Femur (tissue), 1 donor: ENCODE measurements around the gene CCZ1B.
"Not testable (repeated sequence)": the region's sequence is repeated elsewhere in the genome, so short reads cannot be mapped to it uniquely, and the experiment has no call there.

Experiments used
- DNase-seq: peaks from one replicate; pipeline ENCODE4 v3.0.0-alpha.2; 2017

CCZ1B gene

GRCh38 chr7:6830026-6830425 lies 4.0 kb upstream of the CCZ1B start:
- not testable (repeated sequence) for DNase-seq

GRCh38 chr7:6829616-6830015 lies 3.5 kb upstream of the CCZ1B start:
- not testable (repeated sequence) for DNase-seq

- not testable (repeated sequence) for DNase-seq
Observed at GRCh38 chr7:6827180-6827579, 1.1 kb upstream of the CCZ1B start.

DNA sequence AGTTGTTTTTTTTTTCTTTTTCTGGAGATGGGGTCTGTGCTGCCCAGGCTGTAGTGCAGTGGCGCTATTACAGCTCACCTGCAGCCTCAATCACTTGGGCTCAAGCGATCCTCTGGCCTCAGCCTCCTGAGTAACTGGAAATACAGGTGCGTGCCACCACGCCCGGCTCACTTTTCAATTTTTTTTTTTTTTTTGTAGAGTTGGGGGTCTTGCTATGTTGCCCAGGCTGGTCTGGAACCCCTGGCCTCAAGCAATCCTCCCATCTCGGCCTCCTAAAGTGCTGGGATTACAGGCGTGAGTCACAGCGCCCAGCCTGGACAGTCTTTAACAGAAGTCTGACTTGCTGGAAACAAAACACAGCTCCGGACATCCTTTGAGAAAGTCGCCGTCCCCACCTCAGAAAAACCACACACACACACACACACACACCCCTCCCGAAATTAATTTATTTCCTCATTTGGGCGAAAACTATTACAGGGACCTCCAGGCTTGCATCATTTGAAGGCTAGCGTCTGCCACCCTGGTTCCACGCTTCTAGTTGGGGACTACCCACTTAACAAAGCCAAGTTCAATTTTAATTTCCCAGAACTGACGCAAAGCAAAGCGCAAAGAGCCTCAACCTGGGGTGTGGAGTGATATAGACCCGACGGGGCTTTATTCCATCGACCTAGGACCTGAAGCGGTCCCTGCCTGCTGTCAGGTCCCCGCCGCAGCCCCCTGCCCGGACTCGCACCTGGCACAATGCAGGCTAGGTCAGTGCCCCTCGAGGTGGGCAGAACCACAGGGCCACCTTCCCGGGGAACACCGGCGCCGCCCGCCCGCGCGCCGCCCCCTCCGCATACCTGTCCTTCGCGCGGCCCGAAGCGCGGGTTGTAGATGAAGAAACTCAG lies 594 bp downstream of the CCZ1B start:
- not testable (repeated sequence) for DNase-seq

GRCh38 chr7:6821622-6822021 lies 4.5 kb downstream of the CCZ1B start:
- DNase-seq = not testable (repeated sequence)

DNA sequence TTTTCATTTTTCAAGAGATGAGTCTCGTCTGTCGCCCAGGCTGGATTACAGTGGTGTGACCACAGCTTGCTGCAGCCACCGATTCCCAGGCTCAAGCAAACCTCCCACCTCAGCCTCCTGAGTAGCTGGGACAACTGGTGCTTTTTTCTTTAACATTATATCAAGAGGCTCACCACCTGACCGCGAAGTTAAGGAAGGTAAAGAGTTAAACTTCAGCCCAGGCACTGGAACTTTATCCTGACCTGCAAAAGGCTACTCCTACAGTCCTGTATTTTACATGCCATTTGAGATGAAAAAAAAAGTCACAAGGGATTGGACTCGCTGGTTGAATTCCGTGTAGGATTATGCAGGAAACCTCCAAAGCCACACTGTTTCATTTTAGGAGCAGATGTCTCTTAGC lies 10.6 kb downstream of the CCZ1B start:
- not testable (repeated sequence) for DNase-seq

DNA sequence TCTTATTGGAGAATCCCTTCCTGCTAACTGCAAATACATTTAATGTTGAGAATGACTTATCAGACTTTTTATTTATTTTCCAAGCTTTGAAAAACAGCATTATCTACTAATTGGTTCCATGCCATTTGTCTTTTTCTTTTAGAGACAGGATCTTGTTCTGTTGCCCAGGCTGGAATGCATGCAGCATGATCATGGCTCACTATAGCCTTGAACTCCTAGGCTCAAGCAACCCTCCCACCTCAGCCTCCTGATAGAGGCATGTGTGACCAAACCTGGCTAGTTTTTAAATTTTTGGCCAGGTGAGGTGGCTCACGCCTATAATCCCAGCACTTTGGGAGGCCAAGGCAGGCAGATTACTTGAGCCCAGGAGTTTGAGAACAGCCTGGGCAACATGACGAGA lies 13.1 kb downstream of the CCZ1B start:
- not testable (repeated sequence) for DNase-seq

GRCh38 chr7:6807959-6808358 lies 18.1 kb downstream of the CCZ1B start:
- DNase-seq = not testable (repeated sequence)

DNA sequence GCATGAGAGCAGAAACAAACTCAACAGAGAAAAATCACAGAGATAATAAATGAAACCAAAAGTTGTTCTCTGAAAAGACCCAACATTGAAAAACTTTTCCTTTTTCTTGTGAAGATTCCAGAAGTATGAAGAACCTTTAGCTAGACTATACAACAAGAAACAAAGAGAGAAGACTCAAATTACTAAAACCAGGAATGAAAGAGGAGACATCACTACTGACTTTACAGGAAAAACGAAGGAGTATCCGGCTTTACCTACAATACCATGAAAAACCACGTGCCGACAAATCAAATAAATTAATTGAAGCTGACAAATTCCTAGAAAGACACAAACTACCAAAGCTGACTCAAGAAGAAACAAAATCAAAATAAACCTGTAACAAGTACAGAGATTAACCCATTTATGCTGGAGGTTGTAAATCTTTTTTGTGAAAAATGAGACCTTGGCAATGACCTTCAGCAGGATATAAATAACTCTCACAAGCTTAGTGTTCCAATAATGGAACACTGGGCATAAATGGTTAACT lies 18.6 kb downstream of the CCZ1B start:
- not testable (repeated sequence) for DNase-seq

GRCh38 chr7:6800331-6800730 lies 25.7 kb downstream of the CCZ1B start:
- DNase-seq = not testable (repeated sequence)

GRCh38 chr7:6799887-6800286 lies 26.2 kb downstream of the CCZ1B start:
- not testable (repeated sequence) for DNase-seq

GRCh38 chr7:6798047-6798446 lies 28.0 kb downstream of the CCZ1B start:
- not testable (repeated sequence) for DNase-seq

GRCh38 chr7:6797218-6797617 lies 28.9 kb downstream of the CCZ1B start:
- not testable (repeated sequence) for DNase-seq

- not testable (repeated sequence) for DNase-seq
Observed at GRCh38 chr7:6794276-6794675, 31.8 kb downstream of the CCZ1B start.

DNA sequence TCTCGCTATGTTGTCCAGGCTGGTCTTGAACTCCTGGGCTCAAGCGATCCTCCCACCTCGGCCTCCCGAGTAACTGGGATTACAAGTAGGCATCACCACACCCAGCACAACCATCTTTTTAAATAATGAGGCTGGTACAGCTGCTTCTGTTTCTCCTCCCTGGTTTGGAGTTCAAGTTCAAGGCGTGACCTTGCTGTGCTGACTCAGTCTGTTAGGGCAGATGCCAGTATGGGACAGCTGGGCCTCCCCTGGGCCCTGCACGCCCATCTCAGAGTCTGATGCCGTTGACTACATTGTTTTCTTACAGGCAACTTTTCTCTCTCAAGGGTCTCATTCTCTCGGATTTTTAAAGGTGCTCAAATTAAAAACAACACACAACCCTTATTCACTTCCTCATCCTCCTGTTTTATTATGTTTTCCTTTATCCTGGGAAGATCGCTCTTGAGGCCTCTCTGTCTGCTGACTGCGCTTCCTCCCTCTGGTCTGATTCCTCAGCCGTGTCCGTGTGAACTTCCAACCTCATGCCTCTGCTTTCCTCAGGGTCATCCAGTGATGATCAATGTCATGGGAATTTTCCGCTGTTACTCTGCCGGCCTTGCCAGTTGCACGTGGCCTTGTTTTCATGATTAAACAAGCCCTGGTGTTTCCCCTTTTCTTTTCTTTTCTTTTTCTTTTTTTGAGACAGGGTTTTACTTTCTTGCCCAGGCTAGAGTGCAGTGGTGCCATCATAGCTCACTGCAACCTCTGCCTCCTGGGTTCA lies 33.8 kb downstream of the CCZ1B start:
- DNase-seq = not testable (repeated sequence)

GRCh38 chr7:6789353-6789752 lies 36.7 kb downstream of the CCZ1B start:
- not testable (repeated sequence) for DNase-seq

DNA sequence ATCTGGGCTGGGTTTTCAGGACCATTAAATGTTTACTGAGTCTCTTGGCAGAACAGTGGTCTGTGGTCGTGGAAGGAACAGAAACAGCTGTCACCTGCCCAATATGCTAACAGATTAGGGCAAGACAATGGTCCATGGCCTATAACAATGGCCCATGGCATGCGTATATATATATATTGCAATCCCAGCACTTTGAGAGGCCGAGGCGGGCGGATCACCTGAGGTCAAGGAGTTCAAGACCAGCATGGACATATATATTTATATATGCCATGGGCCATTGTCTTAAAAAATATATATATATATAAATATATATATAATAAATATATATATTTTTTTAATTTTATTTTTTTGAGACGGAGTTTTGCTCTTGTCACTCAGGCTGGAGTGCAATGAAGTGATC lies 44.5 kb downstream of the CCZ1B start:
- DNase-seq = not testable (repeated sequence)

GRCh38 chr7:6761186-6761585 lies 64.9 kb downstream of the CCZ1B start:
- DNase-seq = not testable (repeated sequence)

GRCh38 chr7:6753964-6754363 lies 72.1 kb downstream of the CCZ1B start, which contains the start of gene RSPH10B2:
RSPH10B2 (plus strand) TSS chr7:6754103; CDS start chr7:6757678, 3,575 bp downstream.
- not testable (repeated sequence) for DNase-seq

- not testable (repeated sequence) for DNase-seq
Observed at GRCh38 chr7:6750173-6750572, 75.9 kb downstream of the CCZ1B start.

- not testable (repeated sequence) for DNase-seq
Observed at GRCh38 chr7:6749335-6749734, 76.7 kb downstream of the CCZ1B start.
